ENCODE measurements around the gene SNX25. TPM values are rescaled to one million over a fixed set of nuclear protein-coding genes. Genes with fewer than 3 reads are reported as not detected.
A peak's percentile ranks its signal among the peaks of the same experiment; 100 is the strongest.

SNX25 gene
- total RNA-seq, 4 donors from 2014 or later: 11.3 to 17.3 (median 13.4) TPM

- H3K4me3 ChIP-seq: no peak overlapping the region
- in situ Hi-C loops (cut with MboI; ENCODE audit: low sequenced_read_pairs in 4 of 4): no loop called here
- TF ChIP-seq POLR2A (IDR thresholded peaks at IDR 0.05) (no peak), CTCF (IDR thresholded peaks at IDR 0.05 in 4 of 5, conservative IDR thresholded peaks at IDR 0.05 in 1 of 5) (no peak)
- H3K9me3 ChIP-seq: no peaks in the 10 kb centered on the region
- peaks cover 4 to 72% of the 10 kb centered on the region in 2 donors for H3K36me3 ChIP-seq
- H3K27me3 ChIP-seq: no peaks in the 10 kb centered on the region
- no peak for DNase-seq
- intact Hi-C loops (cut with DNase I; ENCODE audit: low total_unique reads): no loop called here
- no peaks in the 10 kb centered on the region for H3K4me1 ChIP-seq
- ATAC-seq: no peak
- no peak overlapping the region for H3K27ac ChIP-seq
Measured at GRCh38 chr4:185405296-185405999, 196.1 kb downstream of the SNX25 start.

GRCh38 chr4:185408432-185408831 lies 199.0 kb downstream of the SNX25 start:
- Histone ChIP-seq H3K36me3 (peaks cover 0 to 65% of the 10 kb centered on the region in 2 donors), H3K4me1 (peaks cover 0 to 4% of the 10 kb centered on the region in 2 donors), H3K27me3 (no peaks in the 10 kb centered on the region), H3K27ac (no peak overlapping the region), H3K9me3 (no peaks in the 10 kb centered on the region), H3K4me3 (no peak overlapping the region)
- ATAC-seq (no peak), DNase-seq (no peak)
- TF ChIP-seq CTCF (IDR thresholded peaks at IDR 0.05 in 4 of 5, conservative IDR thresholded peaks at IDR 0.05 in 1 of 5) (no peak), POLR2A (IDR thresholded peaks at IDR 0.05) (no peak)
- in situ Hi-C loops (cut with MboI; ENCODE audit: low sequenced_read_pairs in 4 of 4): no loop called here
- intact Hi-C loops (cut with DNase I; ENCODE audit: low total_unique reads): no loop called here

GRCh38 chr4:185411849-185412248 lies 202.5 kb downstream of the SNX25 start:
- intact Hi-C loops (cut with DNase I; ENCODE audit: low total_unique reads): no loop called here
- ATAC-seq (no peak), DNase-seq (no peak)
- TF ChIP-seq CTCF (IDR thresholded peaks at IDR 0.05 in 4 of 5, conservative IDR thresholded peaks at IDR 0.05 in 1 of 5): no peak
- no peak for TF ChIP-seq POLR2A (IDR thresholded peaks at IDR 0.05)
- Histone ChIP-seq H3K4me3 (no peak overlapping the region), H3K36me3 (peaks cover 0 to 77% of the 10 kb centered on the region in 2 donors), H3K27me3 (no peaks in the 10 kb centered on the region), H3K9me3 (no peaks in the 10 kb centered on the region), H3K4me1 (peaks cover 0 to 4% of the 10 kb centered on the region in 2 donors), H3K27ac (no peak overlapping the region)
- in situ Hi-C loops (cut with MboI; ENCODE audit: low sequenced_read_pairs in 4 of 4): no loop called here

- Histone ChIP-seq H3K4me3 (no peak overlapping the region), H3K9me3 (no peaks in the 10 kb centered on the region), H3K36me3 (peaks cover 0 to 79% of the 10 kb centered on the region in 2 donors), H3K27me3 (no peaks in the 10 kb centered on the region), H3K27ac (peak overlapping the region in 1 of 4 donors; percentile 8), H3K4me1 (peaks cover 0 to 4% of the 10 kb centered on the region in 2 donors)
- intact Hi-C loops (cut with DNase I; ENCODE audit: low total_unique reads): no loop called here
- ATAC-seq (no peak), DNase-seq (no peak)
- in situ Hi-C loops (cut with MboI; ENCODE audit: low sequenced_read_pairs in 4 of 4): no loop called here
- TF ChIP-seq CTCF (IDR thresholded peaks at IDR 0.05 in 4 of 5, conservative IDR thresholded peaks at IDR 0.05 in 1 of 5) (no peak), POLR2A (IDR thresholded peaks at IDR 0.05) (no peak)
Measured at GRCh38 chr4:185412412-185412811, 203.0 kb downstream of the SNX25 start.

Other genes with a start within 250 kb of the SNX25 start
- not detected for gene HELT, start 191.1 kb upstream of the SNX25 start, total RNA-seq
- gene SLC25A4, start 66.3 kb upstream of the SNX25 start, total RNA-seq: 100 to 1,000 TPM; 360 to 914 (median 389) TPM
- gene CFAP97, start 5.6 kb upstream of the SNX25 start, total RNA-seq: 10 to 100 TPM in 2 of 4 donors, 1 to 10 TPM in 2; 6.5 to 14.1 (median 10.8) TPM
- gene LRP2BP, start 186.3 kb downstream of the SNX25 start, total RNA-seq: 1 to 10 TPM in 1 of 4 donors, under 1 TPM in 3; 0.20 to 2.0 (median 0.51) TPM
- 10 to 100 TPM in 1 of 4 donors, 1 to 10 TPM in 3; 5.9 to 15.4 (median 9.3) TPM for gene ANKRD37, start 187.2 kb downstream of the SNX25 start, total RNA-seq
- 10 to 100 TPM; 36.3 to 56.5 (median 40.1) TPM for gene UFSP2, start 216.4 kb downstream of the SNX25 start, total RNA-seq

Measured in gastrocnemius medialis (tissue), 4 donors.